Mucosa of descending colon (tissue), 3 donors: Measurements from ENCODE around the gene HBEGF. TPM values are rescaled to one million over a fixed set of nuclear protein-coding genes. Genes with fewer than 3 reads are reported as not detected.
"Not testable (repeated sequence)": the region's sequence is repeated elsewhere in the genome, so short reads cannot be mapped to it uniquely, and the experiment has no call there.

Experiments
- ATAC-seq: fragments of 200-7000 bp; cut with Tn5 transposase; one replicate; pipeline ENCODE4 v1.9.1; 2020; ENCODE audit warnings: mild to moderate bottlenecking, moderate library complexity
- DNase-seq, 3 donors: peaks; one replicate each; pipeline ENCODE4 v3.0.0-alpha.2; 2020
- H3K36me3 ChIP-seq: fragments of 200-600 bp; one replicate; pipeline ENCODE4 v1.8.0; 2021; ENCODE audit warnings: low read depth, mild to moderate bottlenecking
- H3K4me1 ChIP-seq: fragments of 200-600 bp; one replicate; pipeline ENCODE4 v1.8.0; 2021; ENCODE audit warnings: low read depth, mild to moderate bottlenecking
- H3K4me3 ChIP-seq: fragments of 200-600 bp; one replicate; pipeline ENCODE4 v1.8.0; 2021; ENCODE audit warnings: mild to moderate bottlenecking
- H3K9me3 ChIP-seq: fragments of 200-600 bp; one replicate; pipeline ENCODE4 v1.8.0; 2021; ENCODE audit warnings: mild to moderate bottlenecking
- intact Hi-C, 2 donors: fragments of 100-400 bp; cut with DNase I in 1 of 2; cut with micrococcal nuclease in 1 of 2; formaldehyde crosslinking; loops; one replicate each; pipeline versions ENCODE4 v1.11.0 to v1.11.1; 2022; cut with DNase I, micrococcal nuclease
- total RNA-seq, 3 donors: library from RNA; stranded (reverse); fragmentation: NEBNext Ultra II Directional in 2 of 3; extraction: Animal tissue kit (Norgen Biotek cat#: 25700) in 2 of 3; gene quantifications; one replicate each; pipeline versions ENCODE4 v1.2.1 to v1.2.4, GENCODE V29; 2021 to 2023
- TF ChIP-seq, protein P1 (sequence below): fragments of 200-600 bp; IDR thresholded peaks from one replicate; pipeline ENCODE4 v1.8.0; 2022; ENCODE audit warnings: antibody characterized with exemption, mild to moderate bottlenecking
- donor health status: DM: no; HTN: no; CAD: no; lungs with moderate emphysema.
- donor health status: DM: no; HTN: no; CAD: no.
- donor health status: DM: no; HTN: yes; CAD: no.

Gene HBEGF
- total RNA-seq, 3 donors from 2014 or later, result 8.8 to 15.7 (median 13.1) TPM

DNA sequence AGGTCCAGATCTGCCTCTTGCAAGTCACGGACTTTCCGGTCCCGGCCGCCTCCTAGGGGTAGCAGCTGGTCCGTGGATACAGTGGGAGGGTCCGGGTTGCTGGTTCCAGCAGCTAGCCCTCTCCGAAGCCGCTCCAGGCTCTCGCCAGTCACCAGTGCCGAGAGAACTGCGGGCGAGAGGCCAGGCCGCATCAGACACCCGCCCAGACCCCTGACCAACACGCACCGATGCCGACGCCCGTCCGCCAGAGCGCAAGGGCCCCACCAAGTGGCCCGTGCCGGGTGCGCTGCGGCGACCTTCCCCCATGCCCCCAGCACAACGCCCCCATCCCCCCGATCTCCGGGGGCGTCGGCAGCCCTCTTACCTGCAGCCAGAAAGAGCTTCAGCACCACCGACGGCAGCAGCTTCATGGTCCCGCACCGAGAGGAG lies 470 bp downstream of the HBEGF start:
- peak; percentile 58 to 81 (median 76) for DNase-seq
- no peaks in the 10 kb centered on the region for H3K36me3 ChIP-seq
- H3K9me3 ChIP-seq, result no peaks in the 10 kb centered on the region
- peak overlapping the region; percentile 57 for H3K4me3 ChIP-seq
- H3K4me1 ChIP-seq, result peaks cover 33% of the 10 kb centered on the region
- TF ChIP-seq, protein P1, sequence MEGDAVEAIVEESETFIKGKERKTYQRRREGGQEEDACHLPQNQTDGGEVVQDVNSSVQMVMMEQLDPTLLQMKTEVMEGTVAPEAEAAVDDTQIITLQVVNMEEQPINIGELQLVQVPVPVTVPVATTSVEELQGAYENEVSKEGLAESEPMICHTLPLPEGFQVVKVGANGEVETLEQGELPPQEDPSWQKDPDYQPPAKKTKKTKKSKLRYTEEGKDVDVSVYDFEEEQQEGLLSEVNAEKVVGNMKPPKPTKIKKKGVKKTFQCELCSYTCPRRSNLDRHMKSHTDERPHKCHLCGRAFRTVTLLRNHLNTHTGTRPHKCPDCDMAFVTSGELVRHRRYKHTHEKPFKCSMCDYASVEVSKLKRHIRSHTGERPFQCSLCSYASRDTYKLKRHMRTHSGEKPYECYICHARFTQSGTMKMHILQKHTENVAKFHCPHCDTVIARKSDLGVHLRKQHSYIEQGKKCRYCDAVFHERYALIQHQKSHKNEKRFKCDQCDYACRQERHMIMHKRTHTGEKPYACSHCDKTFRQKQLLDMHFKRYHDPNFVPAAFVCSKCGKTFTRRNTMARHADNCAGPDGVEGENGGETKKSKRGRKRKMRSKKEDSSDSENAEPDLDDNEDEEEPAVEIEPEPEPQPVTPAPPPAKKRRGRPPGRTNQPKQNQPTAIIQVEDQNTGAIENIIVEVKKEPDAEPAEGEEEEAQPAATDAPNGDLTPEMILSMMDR, result no peak
- ATAC-seq, result peak; percentile 38
- intact Hi-C loops, result loop anchor here in 1 of 2 donors (5.0 kb wide), 1 partner anchor 179 kb away; no protein-coding TSS in a partner anchor

GRCh38 chr5:140344683-140345423 lies 1.6 kb downstream of the HBEGF start:
- ATAC-seq (peak; percentile 6), DNase-seq (no peak)
- H3K4me3 ChIP-seq, result no peak overlapping the region
- TF ChIP-seq, protein P1, result no peak
- no peaks in the 10 kb centered on the region for H3K9me3 ChIP-seq
- H3K4me1 ChIP-seq, result peaks cover 33% of the 10 kb centered on the region
- intact Hi-C loops, result loop anchor here in 1 of 2 donors (5.0 kb wide), 1 partner anchor 178 kb away; no protein-coding TSS in a partner anchor
- H3K36me3 ChIP-seq, result no peaks in the 10 kb centered on the region

DNA sequence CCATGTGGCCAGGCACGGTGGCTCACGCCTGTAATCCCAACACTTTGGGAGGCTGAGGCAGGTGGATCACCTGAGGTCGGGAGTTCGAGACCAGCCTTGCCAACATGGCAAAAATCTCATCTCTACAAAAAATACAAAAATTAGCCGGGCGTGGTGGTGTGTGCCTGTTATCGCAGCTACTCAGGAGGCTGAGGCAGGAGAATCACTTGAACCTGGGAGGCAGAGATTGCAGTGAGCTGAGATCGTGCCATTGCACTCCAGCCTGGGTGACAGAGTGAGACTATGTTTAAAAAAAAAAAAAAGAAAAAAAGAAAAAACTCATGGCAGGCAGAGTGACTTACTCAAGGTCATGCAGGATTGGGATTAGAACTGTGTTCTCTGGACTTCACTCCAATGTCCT lies 2.6 kb downstream of the HBEGF start:
- H3K36me3 ChIP-seq, H3K9me3 ChIP-seq, H3K4me3 ChIP-seq, intact Hi-C loops, DNase-seq, ATAC-seq: not testable (repeated sequence)
- peaks cover 28% of the 10 kb centered on the region for H3K4me1 ChIP-seq

GRCh38 chr5:140342896-140343295 lies 3.5 kb downstream of the HBEGF start:
- H3K4me1 ChIP-seq, result peaks cover 18% of the 10 kb centered on the region
- H3K9me3 ChIP-seq, result no peaks in the 10 kb centered on the region
- no peak for ATAC-seq
- H3K36me3 ChIP-seq, result no peaks in the 10 kb centered on the region
- intact Hi-C loops, result no loop called here
- TF ChIP-seq, protein P1, result no peak
- H3K4me3 ChIP-seq, result no peak overlapping the region
- no peak for DNase-seq

DNA sequence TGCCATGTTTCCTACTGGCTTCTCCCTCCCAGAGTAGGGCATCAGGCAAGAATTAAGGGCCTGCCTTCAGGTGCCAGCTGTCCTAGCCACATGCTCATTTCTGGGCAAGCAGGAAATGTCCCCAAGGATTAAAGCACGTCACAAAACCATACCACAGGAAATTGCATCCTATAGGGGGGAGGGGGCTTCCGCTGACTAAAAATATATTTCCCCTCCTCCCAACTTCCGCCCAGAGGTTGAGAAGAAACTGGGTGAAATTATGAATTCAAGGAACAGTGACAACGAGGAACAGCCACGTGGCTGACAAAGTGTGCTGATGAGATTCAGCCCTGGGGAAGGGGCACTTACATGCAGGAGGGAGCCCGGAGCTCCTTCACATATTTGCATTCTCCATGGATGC lies 4.1 kb downstream of the HBEGF start:
- H3K36me3 ChIP-seq, result no peaks in the 10 kb centered on the region
- no peak for ATAC-seq
- H3K9me3 ChIP-seq, result no peaks in the 10 kb centered on the region
- H3K4me1 ChIP-seq, result peaks cover 12% of the 10 kb centered on the region
- no peak overlapping the region for H3K4me3 ChIP-seq
- intact Hi-C loops, result no loop called here
- TF ChIP-seq, protein P1, result no peak
- no peak for DNase-seq

DNA sequence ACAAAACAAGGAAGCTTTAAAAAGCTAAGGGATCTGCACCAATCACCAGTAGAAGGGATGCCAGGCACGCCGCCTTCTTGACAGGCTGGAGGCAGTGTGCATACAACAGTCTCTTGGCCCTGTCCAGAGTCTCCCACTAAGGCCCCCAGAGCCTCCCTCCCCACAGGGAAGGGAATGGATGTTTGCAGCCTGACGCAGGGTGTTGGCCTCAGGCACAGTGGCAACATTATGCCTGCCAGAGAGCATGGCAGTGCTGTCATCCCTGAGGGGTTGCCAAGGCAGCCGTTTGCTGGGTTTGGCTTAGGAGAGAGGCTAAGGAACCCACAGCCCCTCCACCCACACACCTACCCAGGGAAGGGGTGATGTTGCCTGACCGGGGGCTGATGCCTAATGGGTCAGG lies 4.8 kb downstream of the HBEGF start:
- TF ChIP-seq, protein P1, result no peak
- DNase-seq, result no peak
- Histone ChIP-seq H3K9me3 (no peaks in the 10 kb centered on the region), H3K36me3 (no peaks in the 10 kb centered on the region), H3K4me1 (peaks cover 6% of the 10 kb centered on the region), H3K4me3 (no peak overlapping the region)
- ATAC-seq, result no peak
- intact Hi-C loops, result no loop called here
